ENCODE data around the gene TNNC2. TPM values are rescaled to one million over a fixed set of nuclear protein-coding genes. Genes with fewer than 3 reads are reported as not detected.
A peak's percentile ranks its signal among the peaks of the same experiment; 100 is the strongest.

The TNNC2 gene
- total RNA-seq, 4 donors from 2014 or later: 2,919 to 3,968 (median 3,006) TPM

- peaks cover 58 to 60% of the 10 kb centered on the region in 2 donors for H3K4me1 ChIP-seq
- ATAC-seq (no peak), DNase-seq (no peak)
- peaks cover 0 to 39% of the 10 kb centered on the region in 2 donors for H3K36me3 ChIP-seq
- no peak for TF ChIP-seq POLR2A (IDR thresholded peaks at IDR 0.05)
- TF ChIP-seq CTCF (IDR thresholded peaks at IDR 0.05 in 4 of 5, conservative IDR thresholded peaks at IDR 0.05 in 1 of 5): no peak
- no peaks in the 10 kb centered on the region for H3K27me3 ChIP-seq
- in situ Hi-C loops (cut with MboI; ENCODE audit: low sequenced_read_pairs in 4 of 4): no loop called here
- peak overlapping the region in 1 of 4 donors; percentile 79 for H3K4me3 ChIP-seq
- intact Hi-C loops (cut with DNase I; ENCODE audit: low total_unique reads): no loop called here
- peak overlapping the region; percentile 95 to 97 (median 96) for H3K27ac ChIP-seq
- no peaks in the 10 kb centered on the region for H3K9me3 ChIP-seq
These were observed 9.7 kb upstream of the TNNC2 start for GRCh38 chr20:45836841-45837240.

GRCh38 chr20:45835825-45836224 is 8.7 kb upstream of the TNNC2 start:
- Histone ChIP-seq H3K27ac (peak overlapping the region; percentile 95 to 97 (median 96)), H3K9me3 (no peaks in the 10 kb centered on the region), H3K36me3 (peaks cover 0 to 28% of the 10 kb centered on the region in 2 donors), H3K4me1 (peaks cover 48 to 59% of the 10 kb centered on the region in 2 donors), H3K27me3 (no peaks in the 10 kb centered on the region), H3K4me3 (peak overlapping the region; percentile 73 to 80 (median 79))
- in situ Hi-C loops (cut with MboI; ENCODE audit: low sequenced_read_pairs in 4 of 4) (no loop called here), intact Hi-C loops (cut with DNase I; ENCODE audit: low total_unique reads) (loop anchor here (2.0 kb wide), 1 partner anchor 21 kb away; the partner anchor contains the start of genes ACOT8 and ZSWIM3)
- ATAC-seq: peak; percentile 46 to 55
- peak; percentile 63 to 87 for DNase-seq
- TF ChIP-seq CTCF (IDR thresholded peaks at IDR 0.05 in 4 of 5, conservative IDR thresholded peaks at IDR 0.05 in 1 of 5) (no peak), POLR2A (IDR thresholded peaks at IDR 0.05) (peak in 1 of 2 donors; percentile 60)

- H3K4me3 ChIP-seq: peak overlapping the region; percentile 73 to 80 (median 79)
- H3K27me3 ChIP-seq: no peaks in the 10 kb centered on the region
- peaks cover 46 to 59% of the 10 kb centered on the region in 2 donors for H3K4me1 ChIP-seq
- no peak for DNase-seq
- H3K27ac ChIP-seq: peak overlapping the region; percentile 95 to 97 (median 96)
- in situ Hi-C loops (cut with MboI; ENCODE audit: low sequenced_read_pairs in 4 of 4) (no loop called here), intact Hi-C loops (cut with DNase I; ENCODE audit: low total_unique reads) (loop anchor here (2.0 kb wide), 1 partner anchor 21 kb away; the partner anchor contains the start of genes ACOT8 and ZSWIM3)
- ATAC-seq: no peak
- TF ChIP-seq POLR2A (IDR thresholded peaks at IDR 0.05) (no peak), CTCF (IDR thresholded peaks at IDR 0.05 in 4 of 5, conservative IDR thresholded peaks at IDR 0.05 in 1 of 5) (no peak)
- peaks cover 0 to 24% of the 10 kb centered on the region in 2 donors for H3K36me3 ChIP-seq
- no peaks in the 10 kb centered on the region for H3K9me3 ChIP-seq
These were observed 8.2 kb upstream of the TNNC2 start for GRCh38 chr20:45835329-45835765.

- Histone ChIP-seq H3K4me3 (peak overlapping the region; percentile 73 to 80 (median 79)), H3K9me3 (no peaks in the 10 kb centered on the region), H3K4me1 (peaks cover 43 to 57% of the 10 kb centered on the region in 2 donors), H3K36me3 (peaks cover 0 to 23% of the 10 kb centered on the region in 2 donors), H3K27me3 (no peaks in the 10 kb centered on the region), H3K27ac (peak overlapping the region; percentile 95 to 97 (median 96))
- in situ Hi-C loops (cut with MboI; ENCODE audit: low sequenced_read_pairs in 4 of 4): no loop called here
- TF ChIP-seq POLR2A (IDR thresholded peaks at IDR 0.05) (no peak), CTCF (IDR thresholded peaks at IDR 0.05 in 4 of 5, conservative IDR thresholded peaks at IDR 0.05 in 1 of 5) (no peak)
- intact Hi-C loops (cut with DNase I; ENCODE audit: low total_unique reads): loop anchor here (2.0 kb wide), 1 partner anchor 22 kb away; the partner anchor contains the start of genes ACOT8 and ZSWIM3
- DNase-seq: peak in 1 of 2 donors; percentile 62
- ATAC-seq: peak in 1 of 2 donors; percentile 13
These were observed 7.7 kb upstream of the TNNC2 start for GRCh38 chr20:45834797-45835161.
